Stimulated activated CD8-positive, alpha-beta memory T cell treated with anti-CD3 and anti-CD28 coated beads, Interleukin-7, amount 100 ng/mL, for 1 hour (primary cell): ENCODE data around the gene KCTD6.

Source experiments
- DNase-seq, 2 donors: peaks; one replicate each; pipeline ENCODE4 v3.0.0-alpha.2; 2020; ENCODE audit warnings: low read depth in 2 of 2

The KCTD6 gene

DNA sequence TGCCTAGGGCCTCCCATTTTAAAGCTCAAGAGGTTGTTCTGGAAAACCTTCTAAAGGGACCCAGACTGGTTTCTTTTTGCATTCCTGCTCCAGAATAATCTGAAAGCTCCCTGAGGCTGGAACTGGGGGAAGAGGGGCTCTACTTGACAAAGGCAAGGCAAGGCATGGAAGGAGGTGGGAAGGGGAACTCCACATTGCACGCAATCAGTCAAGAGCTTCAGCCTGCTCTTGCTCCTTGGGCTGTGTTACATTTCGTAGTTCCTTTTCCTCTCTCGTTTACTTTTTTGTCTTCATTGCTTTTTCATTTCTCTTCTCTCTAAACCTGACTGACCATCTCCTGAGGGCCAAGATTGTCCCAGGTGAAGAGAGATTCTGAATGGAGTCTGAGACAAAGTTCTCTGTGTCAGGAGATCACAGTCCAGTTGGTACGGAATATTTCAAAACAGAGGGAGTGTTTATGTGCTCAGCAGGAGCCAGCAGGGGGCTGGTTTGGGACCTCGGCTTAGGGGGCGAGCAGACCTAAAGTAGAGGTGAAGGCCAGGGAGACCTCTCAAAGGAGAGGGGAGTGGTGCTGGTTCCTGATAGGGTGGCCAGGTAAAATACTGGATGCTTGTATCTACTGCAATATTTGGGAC is 6.0 kb upstream of the KCTD6 start:
- no peak for DNase-seq

DNA sequence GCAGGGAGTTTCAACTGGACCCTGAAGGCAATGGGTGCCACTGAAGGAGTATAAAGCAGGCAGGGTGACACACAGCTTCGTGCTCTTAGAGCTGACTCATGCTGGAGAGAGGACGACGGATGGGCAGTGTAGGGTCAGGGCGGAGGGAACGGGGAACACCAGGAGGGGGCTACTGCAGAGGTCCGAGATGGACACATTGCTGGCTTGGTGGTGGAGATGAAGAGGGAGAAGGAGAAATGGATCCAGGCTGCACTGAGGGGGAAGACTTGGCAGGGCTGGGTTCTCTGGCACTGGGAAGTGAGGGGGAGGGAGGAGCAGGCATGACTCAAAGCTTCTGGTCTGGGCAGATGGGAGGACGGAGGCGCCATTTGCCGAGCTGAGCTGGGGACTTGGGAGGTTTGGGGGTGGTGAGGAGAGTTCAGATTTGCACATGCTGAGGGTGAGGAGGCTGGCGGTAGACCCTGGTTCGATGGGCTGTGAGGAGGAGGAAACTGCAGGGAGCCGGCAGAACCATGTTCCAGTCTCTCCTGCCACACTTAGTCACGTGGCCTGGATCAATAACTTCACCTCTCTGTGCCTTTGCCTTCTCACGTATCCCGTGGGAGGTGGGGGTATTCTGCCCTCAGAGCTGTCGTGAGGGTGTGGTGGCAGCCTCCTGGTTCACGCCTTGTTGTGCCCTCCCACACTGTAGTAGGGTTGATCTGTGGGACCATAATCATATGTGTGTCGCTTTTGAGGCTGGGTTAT is 4.6 kb upstream of the KCTD6 start:
- no peak for DNase-seq

DNA sequence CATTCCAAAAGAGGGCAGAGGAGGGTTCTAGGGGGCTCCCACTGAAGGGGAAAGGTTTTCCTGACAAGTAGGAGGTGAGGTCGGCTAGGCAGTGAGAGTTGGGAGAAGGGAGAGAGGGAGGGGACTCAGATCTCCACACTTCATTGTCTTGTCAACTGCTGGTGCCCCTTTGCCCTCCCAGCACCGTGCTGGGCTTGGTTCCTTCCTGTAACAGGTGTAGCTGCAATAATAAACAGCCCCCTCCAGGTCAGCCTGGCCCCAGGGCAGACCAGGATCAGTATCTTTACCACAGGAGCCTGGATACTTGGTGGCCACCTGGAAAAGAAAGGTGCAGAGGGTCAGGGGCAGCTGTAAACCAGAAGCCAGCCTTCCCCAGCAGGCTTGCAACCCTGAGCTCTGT is 2.9 kb upstream of the KCTD6 start:
- no peak for DNase-seq

DNA sequence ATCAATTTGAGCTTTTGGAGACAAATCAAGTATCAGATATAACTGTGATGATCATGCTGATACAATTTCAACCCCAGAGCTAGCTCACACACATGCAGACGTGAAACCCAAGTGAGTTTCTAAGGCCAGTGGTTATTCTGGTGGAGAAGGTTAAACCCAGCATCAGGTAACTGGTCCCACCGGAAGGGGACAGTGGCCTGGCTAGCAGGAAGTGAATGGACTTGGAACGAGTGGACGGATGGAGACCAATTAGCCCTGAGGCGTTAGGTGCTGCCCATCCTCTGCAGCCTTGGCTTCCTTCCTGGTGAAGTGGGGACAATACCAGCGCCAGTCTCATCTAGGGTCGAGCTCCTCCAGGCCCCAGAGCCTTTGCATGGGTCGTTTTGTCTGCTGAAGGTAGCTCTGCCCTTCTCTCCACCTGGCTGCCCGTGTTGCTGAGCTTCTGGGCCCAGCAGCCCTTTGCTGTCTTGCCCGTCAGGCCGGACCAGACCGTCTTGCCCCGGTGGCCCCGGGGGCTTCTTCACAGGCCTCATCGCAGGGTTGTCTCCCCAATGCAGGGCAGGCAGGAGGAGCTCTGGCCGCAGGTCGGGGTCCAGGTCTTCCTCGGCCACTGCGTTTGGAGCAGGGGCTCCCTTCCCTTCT is 915 bp upstream of the KCTD6 start:
- DNase-seq, result no peak

DNA sequence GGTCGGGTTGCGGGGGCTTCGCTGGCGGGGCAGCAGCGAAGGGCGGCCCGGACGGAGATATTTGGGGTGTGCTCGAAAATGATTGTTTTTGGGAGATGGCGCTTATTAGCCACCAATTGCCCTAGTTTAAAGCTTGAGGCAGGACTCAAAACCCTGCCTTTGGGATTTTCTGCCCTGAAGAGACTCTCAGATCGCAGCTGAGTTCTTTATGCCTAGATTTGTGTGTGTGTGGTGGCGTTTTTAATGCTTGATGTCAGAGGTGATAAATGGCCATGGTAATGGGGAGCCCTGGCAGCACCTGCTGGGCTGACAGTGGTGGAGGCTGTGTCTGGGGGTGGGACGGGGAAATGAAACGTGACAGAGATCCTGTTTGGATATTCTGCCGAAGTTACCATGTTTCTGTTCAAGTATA is 604 bp downstream of the KCTD6 start:
- no peak for DNase-seq

DNA sequence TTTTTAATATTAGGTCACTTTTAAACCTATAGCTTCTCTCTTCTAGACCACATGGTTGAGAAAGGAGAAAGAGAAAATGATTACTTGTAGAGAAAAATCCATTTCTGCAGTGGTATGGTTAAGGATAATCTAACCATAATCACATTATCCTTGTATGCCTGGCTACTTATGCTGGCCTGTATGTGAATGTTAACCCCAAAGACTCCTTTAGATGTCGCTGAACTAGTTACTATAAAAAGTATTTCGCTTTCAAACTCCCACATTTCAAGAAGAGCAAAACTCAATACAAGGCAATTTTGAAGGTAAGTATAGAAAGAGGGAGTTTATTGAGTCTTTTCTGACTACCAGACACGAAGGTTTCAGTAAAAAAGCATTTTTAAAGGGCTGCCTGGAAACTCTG is 2.2 kb downstream of the KCTD6 start:
- DNase-seq, result no peak

DNA sequence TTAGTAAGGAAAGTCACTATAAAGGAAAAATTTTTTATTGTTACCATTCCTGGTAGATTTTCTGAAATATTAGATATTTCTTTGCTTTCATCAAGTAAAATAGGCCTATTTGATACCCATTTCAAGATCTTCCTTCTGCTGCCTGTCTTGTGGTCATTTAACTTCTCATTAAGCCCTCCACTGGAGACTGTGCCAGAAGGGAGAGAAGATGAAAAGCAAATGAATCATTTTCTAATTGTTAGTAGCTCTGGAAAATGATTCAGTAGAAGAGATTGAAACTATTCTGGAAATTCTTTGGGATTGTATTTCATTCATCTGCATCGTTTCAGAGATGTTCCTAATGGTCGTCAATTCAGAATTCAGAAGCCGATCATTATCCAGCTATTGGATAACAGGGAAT is 3.2 kb downstream of the KCTD6 start:
- DNase-seq, result no peak

DNA sequence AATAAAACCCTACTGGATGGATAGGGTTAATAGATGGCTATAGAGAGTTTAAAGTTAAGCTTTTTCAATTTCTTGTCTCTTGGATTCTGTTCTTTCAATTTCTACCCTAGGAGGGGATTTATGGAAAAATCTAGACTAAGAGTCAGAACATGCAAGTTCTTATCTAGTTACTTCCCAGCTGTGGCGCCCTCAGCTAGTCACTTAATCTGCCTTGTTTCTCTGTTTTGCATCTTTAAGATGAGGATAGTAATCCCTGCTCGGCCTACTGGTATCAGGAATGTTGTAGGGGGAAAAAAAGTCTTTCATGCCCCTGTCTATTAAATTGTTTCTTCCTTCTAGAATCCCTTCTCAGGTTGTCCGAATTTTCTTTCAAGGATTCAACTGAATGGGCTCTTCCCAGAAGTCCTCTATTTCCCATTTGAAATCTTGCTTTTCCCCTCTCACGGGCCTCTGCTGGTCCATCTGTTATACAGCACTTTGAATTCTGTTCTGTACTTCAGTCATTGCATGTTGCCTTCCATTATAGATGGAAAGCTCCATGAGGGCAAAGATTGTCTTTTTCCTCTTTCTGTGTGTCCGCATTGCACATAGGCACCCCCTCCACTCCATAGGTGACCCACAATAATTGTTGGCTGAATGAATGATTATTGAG is 4.4 kb downstream of the KCTD6 start:
- no peak for DNase-seq

DNA sequence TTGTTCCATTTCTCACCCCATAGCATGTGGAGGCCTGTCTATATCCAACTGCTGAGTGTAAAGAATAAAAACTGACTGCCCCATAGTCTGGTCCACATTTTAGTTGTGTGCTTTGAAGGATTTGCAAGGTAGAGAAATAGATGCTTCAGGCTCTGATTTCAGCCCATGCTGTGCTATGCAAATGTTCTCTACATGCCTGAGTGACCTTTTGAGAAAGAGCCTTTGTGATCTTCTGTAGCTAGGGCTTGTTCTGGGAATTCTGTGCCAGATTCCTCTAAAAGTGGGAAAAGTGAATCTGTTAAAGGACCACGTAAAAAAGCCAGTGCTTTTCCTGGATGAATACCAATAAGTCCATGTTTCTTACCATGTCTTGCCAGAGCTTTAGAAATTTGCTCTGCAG is 5.2 kb downstream of the KCTD6 start:
- no peak for DNase-seq

DNA sequence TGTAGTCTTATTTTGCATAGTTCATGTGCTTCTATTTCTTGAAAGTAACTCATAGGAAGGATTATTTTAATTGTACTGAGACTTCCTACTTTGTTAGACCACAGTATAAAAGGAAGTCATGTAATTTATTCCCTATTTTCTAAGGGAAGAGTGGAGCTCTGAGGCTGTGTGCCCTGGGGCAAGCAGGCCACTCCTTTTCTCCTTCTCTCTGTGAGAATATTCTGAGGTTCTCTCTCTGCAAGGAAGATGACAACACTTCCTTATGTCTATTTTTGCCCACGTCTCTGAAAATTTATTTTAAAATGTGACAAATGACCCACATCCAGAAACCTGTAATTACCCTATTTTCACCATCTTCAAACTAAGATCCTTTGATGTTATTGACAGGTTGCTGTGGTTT is 11.0 kb downstream of the KCTD6 start:
- DNase-seq, result no peak

DNA sequence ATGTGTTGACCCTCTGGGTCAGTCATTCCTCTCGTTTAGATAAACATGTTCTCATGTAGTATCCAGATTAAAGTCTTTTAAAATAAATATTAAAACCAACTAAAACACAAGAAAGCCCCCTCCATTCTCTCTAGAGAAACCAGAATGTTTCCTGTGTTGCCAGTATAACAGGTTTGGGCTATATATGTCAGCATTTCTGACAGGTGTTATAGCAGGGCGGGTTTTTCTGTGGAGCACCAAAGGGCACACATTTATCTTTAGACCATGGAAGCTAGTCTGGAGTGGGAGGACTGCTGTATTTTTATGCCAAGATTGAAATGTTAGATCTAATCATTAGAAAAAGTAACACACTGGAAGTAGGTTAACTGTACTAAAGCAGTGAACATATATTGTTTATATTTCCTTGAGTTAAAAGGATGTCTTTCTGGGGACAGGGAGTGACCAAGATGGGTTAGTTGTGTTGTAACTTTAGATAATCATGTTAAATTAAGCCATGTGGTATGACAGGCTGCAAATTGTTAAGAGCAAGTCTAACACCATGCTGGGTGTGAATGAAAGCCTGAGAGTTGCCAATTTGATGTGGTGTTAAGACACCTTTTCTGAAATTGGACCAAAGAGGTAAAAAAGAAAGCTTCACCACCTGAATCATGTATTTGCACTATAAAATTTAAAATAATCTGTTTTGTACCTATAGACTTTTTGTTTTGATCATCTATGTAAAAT is 15.6 kb downstream of the KCTD6 start:
- no peak for DNase-seq

DNA sequence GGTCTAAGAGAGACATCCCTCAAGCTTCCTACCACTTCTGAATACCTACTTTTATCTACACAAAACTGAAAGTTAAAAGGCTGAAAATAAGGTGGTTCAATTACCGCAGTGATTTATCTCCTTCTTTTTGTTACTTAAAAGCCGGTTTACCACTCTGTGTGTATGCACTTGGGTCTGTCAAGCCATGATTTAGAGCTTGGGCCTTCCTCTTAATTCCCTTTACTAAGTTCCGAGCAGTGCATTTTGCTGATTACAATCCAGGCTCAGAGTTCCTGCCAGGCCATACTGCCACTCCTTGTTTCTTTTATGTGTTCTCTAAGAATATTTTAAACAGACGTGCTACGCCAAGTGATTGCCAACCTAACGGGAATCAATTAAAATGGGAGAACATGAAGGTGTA is 16.5 kb downstream of the KCTD6 start:
- no peak for DNase-seq

DNA sequence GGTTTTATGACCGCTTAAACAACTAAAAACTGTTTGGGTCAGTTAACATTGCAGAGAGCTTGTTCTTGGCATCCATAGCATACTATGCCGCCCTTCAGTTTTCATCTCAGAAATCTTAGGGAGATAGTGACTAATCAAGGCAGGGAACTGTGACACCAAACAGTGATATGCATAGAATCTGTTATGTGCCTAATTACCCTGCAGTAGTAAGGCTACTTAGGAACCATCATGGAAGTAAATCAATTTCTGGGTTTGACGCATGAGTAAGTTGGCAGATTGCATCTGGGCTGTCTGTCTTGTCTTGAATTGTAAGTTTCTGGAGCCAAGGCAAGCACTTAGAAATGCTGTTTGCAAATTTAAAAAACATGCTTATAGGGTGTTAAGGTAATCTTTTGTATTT is 22.5 kb downstream of the KCTD6 start:
- DNase-seq, result no peak

DNA sequence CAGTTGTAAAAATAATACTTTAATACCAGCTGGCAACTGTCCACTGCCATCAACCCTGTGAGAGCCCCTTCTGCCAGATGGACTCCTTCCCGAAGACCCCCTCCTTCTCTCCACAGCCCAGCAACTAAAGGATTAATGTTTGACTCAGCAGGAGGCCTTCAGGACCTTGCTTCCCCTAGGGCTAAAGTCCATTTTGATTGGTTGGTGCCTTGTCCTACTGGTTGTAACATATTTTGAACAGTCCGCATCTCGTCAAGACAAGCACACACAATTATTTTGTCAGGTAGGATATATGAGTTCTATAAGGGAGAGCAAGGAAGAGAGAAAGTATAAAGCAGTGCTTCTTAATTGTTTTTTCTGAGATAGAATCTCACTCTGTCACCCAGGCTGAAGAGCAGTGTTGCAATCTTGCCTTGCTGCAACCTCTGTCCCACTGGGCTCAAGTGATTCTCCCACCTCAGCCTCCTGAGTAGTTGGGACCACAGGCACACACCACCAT is 26.4 kb downstream of the KCTD6 start:
- no peak for DNase-seq

DNA sequence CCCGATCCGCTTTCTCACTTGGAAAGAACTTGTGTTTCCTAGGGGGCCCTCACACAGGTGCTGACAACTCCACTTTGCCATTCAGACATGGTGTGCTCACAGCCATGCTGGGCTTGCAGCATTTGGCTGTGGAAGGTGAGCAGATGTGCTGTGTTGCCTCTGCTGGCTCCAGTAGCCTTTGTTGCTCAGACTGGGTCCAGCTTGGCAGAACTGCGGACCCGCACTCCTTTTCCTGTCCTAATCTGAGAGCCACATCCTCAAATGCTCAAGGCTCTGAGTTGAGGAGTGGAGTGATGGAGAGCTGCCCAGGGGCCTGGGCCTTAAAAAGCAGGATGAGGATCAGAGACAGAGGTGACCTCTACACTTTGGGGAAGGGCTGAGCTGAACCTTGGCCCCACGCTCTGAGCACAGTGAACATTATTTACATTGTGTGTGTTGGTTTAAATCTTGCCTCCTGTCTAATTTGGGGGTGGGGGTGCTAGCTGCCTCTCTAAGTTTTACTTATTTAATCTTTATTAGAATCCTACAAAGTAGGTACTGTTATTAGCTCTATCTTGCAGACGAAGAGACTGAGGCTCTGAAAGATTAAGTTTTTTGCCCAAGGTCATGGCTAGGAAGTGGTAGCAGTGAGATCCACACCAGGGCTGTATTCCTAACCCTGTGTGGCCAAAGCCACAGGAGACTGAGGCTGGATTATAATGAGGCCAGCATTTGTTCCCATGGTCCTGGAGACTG is 27.9 kb downstream of the KCTD6 start:
- DNase-seq, result no peak

DNA sequence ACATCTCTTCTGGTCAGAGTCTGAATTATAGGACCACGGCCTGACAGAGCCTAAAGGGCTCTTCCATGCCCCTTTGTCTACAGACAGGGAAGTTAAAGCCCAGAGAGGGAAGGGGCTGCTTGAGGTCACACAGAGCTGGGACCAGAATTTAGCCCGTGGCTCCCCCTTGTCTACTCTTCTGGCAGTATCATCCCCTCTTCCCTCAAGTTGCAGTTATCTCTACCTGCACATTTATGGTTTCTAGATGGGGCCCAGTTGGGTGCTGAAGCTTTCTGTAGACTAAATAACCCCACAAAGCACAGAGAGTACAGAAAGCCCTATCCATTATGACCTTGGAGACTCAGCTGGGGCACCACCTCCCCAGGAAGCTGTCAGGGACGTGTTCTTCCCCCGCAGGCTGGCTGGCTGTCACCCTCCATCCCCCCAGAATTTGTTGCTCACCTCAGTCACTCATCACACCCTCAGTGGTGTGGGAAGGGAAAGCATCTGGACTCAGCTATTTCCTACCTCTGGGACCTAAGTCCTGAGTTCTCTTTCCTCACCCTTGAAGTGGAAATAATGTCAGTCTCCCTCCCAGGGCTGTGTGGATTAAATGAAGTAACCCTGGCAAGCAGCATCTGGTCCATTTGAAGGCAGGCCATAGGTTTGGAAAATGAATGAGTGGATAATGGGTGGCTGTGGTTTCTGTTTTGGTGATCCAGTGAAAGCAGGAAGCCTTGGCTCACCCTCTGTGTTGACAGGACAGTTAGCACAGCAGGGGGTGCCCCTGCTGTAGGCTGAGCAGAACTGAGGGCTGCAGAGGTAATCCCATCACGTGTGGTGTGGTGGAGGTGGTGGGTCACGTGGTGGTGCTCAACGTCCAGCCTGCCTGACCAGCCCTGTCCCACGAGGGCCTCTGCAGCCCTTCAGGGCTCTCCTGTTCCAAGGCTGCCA is 28.8 kb downstream of the KCTD6 start:
- no peak for DNase-seq

DNA sequence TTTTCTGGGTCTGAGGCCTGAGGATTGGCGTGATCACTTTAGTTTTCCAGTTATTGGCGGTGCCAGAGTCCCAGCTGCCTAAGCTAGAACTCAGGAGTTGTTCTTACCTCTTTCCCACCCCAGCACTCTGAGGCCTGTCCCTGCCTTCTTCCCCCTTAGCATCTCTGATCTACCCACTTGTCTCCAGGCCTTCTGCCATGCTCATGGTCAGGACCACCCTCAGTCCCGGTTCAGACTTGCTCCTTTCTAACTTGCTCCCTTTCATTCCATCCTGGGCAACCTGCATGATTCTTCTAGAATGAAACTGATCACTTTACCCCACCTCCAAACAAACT is 29.4 kb downstream of the KCTD6 start:
- DNase-seq, result no peak

DNA sequence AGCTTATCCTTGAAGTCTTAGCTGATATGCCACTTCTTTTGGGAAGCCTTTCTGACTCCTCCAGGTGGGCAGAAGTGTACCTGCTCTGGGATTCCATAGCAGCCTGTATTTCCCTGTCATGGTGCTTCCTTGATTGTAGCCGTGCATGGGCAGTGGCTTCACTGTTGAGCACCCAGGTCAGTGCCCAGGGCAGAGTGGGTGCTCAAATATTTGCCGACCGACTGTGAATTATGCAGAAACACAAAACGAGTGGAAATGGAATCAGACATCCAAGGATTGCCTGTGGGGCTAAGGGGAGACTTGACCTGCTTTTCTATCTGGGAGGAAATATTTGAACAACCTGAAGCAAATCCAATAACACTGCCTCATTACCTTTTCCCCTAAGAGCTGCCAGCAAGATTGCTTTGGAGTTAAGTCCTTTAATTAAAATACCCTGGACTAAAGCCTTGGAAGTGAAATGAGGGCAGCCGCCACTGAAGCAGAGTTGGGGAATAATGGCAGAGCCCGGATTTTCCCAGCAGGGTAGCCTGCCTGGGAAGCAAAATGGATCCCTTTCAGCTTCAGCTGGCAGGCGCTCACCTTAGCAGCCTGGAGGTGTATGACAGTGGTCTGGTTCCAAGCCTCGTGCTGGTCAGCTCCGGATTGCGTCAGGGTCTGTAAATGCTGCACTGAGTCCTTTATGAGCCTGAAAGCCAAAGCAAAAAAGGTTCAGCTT is 30.2 kb downstream of the KCTD6 start:
- DNase-seq, result no peak

DNA sequence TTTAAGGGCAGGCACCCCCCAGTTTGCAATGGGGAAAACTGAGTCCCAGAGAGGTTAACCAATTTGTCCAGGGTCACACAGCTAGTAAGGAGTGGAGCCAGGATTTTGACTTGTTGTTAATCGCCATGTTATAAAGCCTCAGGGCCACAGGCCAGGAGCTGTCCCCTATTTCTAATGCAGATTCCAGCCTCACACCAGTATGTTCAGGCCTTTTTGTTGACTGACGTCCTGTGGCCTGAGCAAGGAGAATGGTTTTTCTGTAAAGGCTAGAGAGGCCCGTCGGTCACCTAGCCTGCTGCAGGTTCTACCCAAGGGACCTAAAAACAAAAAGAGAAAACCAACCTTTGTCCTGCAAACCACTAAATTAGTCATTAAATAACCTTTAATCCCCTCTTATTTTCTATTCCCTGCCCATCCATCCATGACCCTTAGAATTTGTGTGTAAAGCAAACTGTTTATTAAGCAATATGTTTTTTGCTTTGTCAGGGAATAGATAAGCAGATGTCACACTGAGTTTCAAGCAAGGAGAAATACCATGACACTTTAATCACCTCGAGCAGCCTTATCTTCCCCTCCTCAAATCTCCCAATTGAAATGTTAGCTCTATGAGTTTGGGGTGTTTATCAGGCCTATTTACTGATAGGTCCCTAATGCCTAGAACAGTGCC is 31.0 kb downstream of the KCTD6 start:
- DNase-seq, result no peak
